Spleen (tissue), 11 donors: ENCODE results near the gene EXOC4. TPM values are rescaled to one million over a fixed set of nuclear protein-coding genes. Genes with fewer than 3 reads are reported as not detected.
"Not testable (repeated sequence)": the region's sequence is repeated elsewhere in the genome, so short reads cannot be mapped to it uniquely, and the experiment has no call there.

Experiments
- DNase-seq: peaks from one replicate; pipeline ENCODE4 v3.0.0-alpha.2; 2020
- H3K27ac ChIP-seq, 8 donors: fragments of 200-600 bp; sonication (generic) in 7 of 8; 1 replicate in 4 of 8; 2 replicates in 4 of 8; pipeline versions ENCODE4 v1.5.0 to v1.8.0; 2016 to 2021; ENCODE audit warnings: inconsistent platforms in 4 of 8, mild to moderate bottlenecking in 4 of 8, moderate library complexity in 1 of 8
- H3K27me3 ChIP-seq, 7 donors: fragments of 200-600 bp; sonication (generic) in 6 of 7; replicated peaks in 1 of 7; 1 replicate in 4 of 7; 2 replicates in 3 of 7; pipeline versions ENCODE4 v1.5.0 to v1.8.0; 2016 to 2021; ENCODE audit warnings: inconsistent platforms in 3 of 7, mild to moderate bottlenecking in 1 of 7
- H3K36me3 ChIP-seq, 6 donors: fragments of 200-600 bp; sonication (generic) in 5 of 6; 1 replicate in 4 of 6; 2 replicates in 2 of 6; pipeline versions ENCODE4 v1.5.0 to v1.8.0; 2016 to 2021; ENCODE audit warnings: inconsistent platforms in 2 of 6
- H3K4me1 ChIP-seq, 6 donors: fragments of 200-600 bp; sonication (generic) in 5 of 6; 1 replicate in 3 of 6; 2 replicates in 3 of 6; pipeline versions ENCODE4 v1.5.0 to v1.8.0; 2016 to 2021; ENCODE audit warnings: inconsistent platforms in 3 of 6
- H3K4me3 ChIP-seq, 8 donors: fragments of 200-600 bp; sonication (generic) in 7 of 8; 1 replicate in 4 of 8; 2 replicates in 4 of 8; pipeline versions ENCODE4 v1.5.0 to v1.8.0; 2016 to 2021; ENCODE audit warnings: inconsistent platforms in 4 of 8, mild to moderate bottlenecking in 4 of 8, moderate library complexity in 2 of 8
- H3K9me3 ChIP-seq, 8 donors: fragments of 200-600 bp; sonication (generic) in 7 of 8; 1 replicate in 4 of 8; 2 replicates in 4 of 8; pipeline versions ENCODE4 v1.5.0 to v1.8.0; 2016 to 2021; ENCODE audit warnings: inconsistent platforms in 4 of 8
- POLR2A ChIP-seq, 3 donors: fragments of 450-650 bp; IDR thresholded peaks; one replicate each; pipeline ENCODE4 v1.5.1; 2017; ENCODE audit warnings: antibody characterized with exemption in 3 of 3, mild to moderate bottlenecking in 1 of 3
- POLR2AphosphoS5 ChIP-seq, 3 donors: sonication (generic); formaldehyde crosslinking; IDR thresholded peaks; one replicate each; pipeline ENCODE4 v1.5.1; 2017; ENCODE audit warnings: antibody characterized with exemption in 3 of 3
- WGBS, 5 donors: extraction: QIAGEN DNeasy Blood & Tissue Kit in 3 of 5; methylation state at CpG; one replicate each; pipeline versions ENCODE4 v1.1.5 to v1.1.7; 2013 to 2018; 5-methylcytosine and 5-hydroxymethylcytosine counted together
- intact Hi-C: fragments of 100-400 bp; cut with DNase I; formaldehyde crosslinking; loops from one replicate; pipeline ENCODE4 v1.15.0; 2023; ENCODE audit warnings: low total_unique reads
- polyA plus RNA-seq, 3 donors: library from polyadenylated mRNA; stranded (reverse); fragments of 200-250 nt; gene quantifications; one replicate each; pipeline ENCODE4 v1.2.1, GENCODE V29; 2013
- total RNA-seq, 7 donors: library from RNA; depleted of rRNA in 3 of 7; stranded (reverse); fragments of >200 nt in 3 of 7; fragmentation: NEBNext Ultra II Directional in 4 of 7; extraction: Animal tissue kit (Norgen Biotek cat#: 25700) in 4 of 7; gene quantifications; one replicate each; pipeline versions ENCODE4 v1.1.0 to v1.2.1, GENCODE V29; 2016 to 2021
- TF ChIP-seq, protein P1 (sequence below), 11 experiments: fragments of 200-600 bp in 7 of 11; fragments of 450-650 bp in 4 of 11; sonication (generic) in 4 of 11; IDR thresholded peaks in 8 of 11; conservative IDR thresholded peaks in 3 of 11; 1 replicate in 7 of 11; 2 replicates in 4 of 11; pipeline versions ENCODE4 v1.4.0 to v1.8.0; 2016 to 2021; ENCODE audit warnings: antibody characterized with exemption in 11 of 11, inconsistent platforms in 4 of 11, mild to moderate bottlenecking in 1 of 11
- donor health status: healthy with polysubstance abuse.
- donor health status: DM: no; HTN: no; CAD: no; lungs with moderate emphysema.
- donor health status: DM: no; HTN: no; CAD: no.
- donor health status: Bipolar disorder and iron deficiency.
- donor health status: healthy.
- donor health status: DM: no; HTN: no; CAD: no.
- donor health status: DM: yes; HTN: yes; CAD: no.

Gene EXOC4
- total and polyA plus RNA-seq, 10 donors, result 14.1 to 138 (median 102) TPM

- H3K9me3 ChIP-seq, result peaks cover 0 to 23% (median 15%) of the 10 kb centered on the region in 8 donors
- TF ChIP-seq, protein P1, sequence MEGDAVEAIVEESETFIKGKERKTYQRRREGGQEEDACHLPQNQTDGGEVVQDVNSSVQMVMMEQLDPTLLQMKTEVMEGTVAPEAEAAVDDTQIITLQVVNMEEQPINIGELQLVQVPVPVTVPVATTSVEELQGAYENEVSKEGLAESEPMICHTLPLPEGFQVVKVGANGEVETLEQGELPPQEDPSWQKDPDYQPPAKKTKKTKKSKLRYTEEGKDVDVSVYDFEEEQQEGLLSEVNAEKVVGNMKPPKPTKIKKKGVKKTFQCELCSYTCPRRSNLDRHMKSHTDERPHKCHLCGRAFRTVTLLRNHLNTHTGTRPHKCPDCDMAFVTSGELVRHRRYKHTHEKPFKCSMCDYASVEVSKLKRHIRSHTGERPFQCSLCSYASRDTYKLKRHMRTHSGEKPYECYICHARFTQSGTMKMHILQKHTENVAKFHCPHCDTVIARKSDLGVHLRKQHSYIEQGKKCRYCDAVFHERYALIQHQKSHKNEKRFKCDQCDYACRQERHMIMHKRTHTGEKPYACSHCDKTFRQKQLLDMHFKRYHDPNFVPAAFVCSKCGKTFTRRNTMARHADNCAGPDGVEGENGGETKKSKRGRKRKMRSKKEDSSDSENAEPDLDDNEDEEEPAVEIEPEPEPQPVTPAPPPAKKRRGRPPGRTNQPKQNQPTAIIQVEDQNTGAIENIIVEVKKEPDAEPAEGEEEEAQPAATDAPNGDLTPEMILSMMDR (IDR thresholded peaks at IDR 0.05 in 8 of 11, conservative IDR thresholded peaks at IDR 0.05 in 3 of 11), result no peak
- TF ChIP-seq POLR2A (IDR thresholded peaks at IDR 0.05) (no peak), POLR2AphosphoS5 (IDR thresholded peaks at IDR 0.05) (no peak)
- no peak overlapping the region for H3K4me3 ChIP-seq
- intact Hi-C loops, result no loop called here
- no peak for DNase-seq
- WGBS, 5 donors, result 97 to 100% (median 100%) methylated on average over 1 of the region's 1 CpG
- peaks cover 0 to 18% (median 6%) of the 10 kb centered on the region in 6 donors for H3K36me3 ChIP-seq
- no peak overlapping the region for H3K27ac ChIP-seq
- H3K4me1 ChIP-seq, result peaks cover 0 to 10% (median 0%) of the 10 kb centered on the region in 6 donors
- no peaks in the 10 kb centered on the region for H3K27me3 ChIP-seq
Observed at GRCh38 chr7:133635541-133635940, 382.7 kb downstream of the EXOC4 start.

DNA sequence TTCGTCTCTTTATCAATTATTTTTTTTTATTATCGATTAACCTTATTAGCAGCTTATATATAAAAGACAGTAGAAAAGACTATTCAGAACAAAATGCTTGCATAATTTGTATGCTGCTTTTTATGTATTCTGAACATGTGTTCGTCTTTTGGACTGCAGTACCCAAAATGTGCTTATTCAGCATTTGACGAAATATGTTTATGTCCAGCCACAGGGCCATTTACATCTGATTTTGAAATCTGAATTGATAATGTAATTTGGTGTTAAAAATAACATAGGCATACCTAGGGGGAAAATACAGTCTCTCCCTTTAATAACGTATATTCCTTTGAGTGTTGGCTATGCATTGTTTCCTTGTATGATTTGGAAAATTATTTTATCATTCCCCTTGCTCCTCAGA lies 386.0 kb downstream of the EXOC4 start:
- Histone ChIP-seq H3K27me3 (no peaks in the 10 kb centered on the region), H3K36me3 (no peaks in the 10 kb centered on the region), H3K4me3 (no peak overlapping the region), H3K27ac (no peak overlapping the region), H3K9me3 (peaks cover 0 to 5% (median 3%) of the 10 kb centered on the region in 8 donors), H3K4me1 (no peaks in the 10 kb centered on the region)
- intact Hi-C loops, result no loop called here
- TF ChIP-seq, protein P1 (IDR thresholded peaks at IDR 0.05 in 8 of 11, conservative IDR thresholded peaks at IDR 0.05 in 3 of 11), result no peak
- no peak for TF ChIP-seq POLR2A (IDR thresholded peaks at IDR 0.05)
- TF ChIP-seq POLR2AphosphoS5 (IDR thresholded peaks at IDR 0.05), result no peak
- no peak for DNase-seq
- WGBS, 5 donors, result 95 to 97% (median 96%) methylated on average over 5 of the region's 5 CpGs

GRCh38 chr7:133641436-133641835 lies 388.6 kb downstream of the EXOC4 start:
- 91 to 98% (median 92%) methylated on average over 2 of the region's 2 CpGs for WGBS, 5 donors
- no peak for DNase-seq
- H3K9me3 ChIP-seq, result peaks cover 0 to 11% (median 8%) of the 10 kb centered on the region in 8 donors
- H3K27me3 ChIP-seq, result no peaks in the 10 kb centered on the region
- TF ChIP-seq, protein P1 (IDR thresholded peaks at IDR 0.05 in 8 of 11, conservative IDR thresholded peaks at IDR 0.05 in 3 of 11), result no peak
- TF ChIP-seq POLR2A (IDR thresholded peaks at IDR 0.05) (no peak), POLR2AphosphoS5 (IDR thresholded peaks at IDR 0.05) (no peak)
- H3K4me3 ChIP-seq, result no peak overlapping the region
- H3K4me1 ChIP-seq, result peaks cover 0 to 11% (median 6%) of the 10 kb centered on the region in 6 donors
- intact Hi-C loops, result no loop called here
- no peaks in the 10 kb centered on the region for H3K36me3 ChIP-seq
- H3K27ac ChIP-seq, result no peak overlapping the region

DNA sequence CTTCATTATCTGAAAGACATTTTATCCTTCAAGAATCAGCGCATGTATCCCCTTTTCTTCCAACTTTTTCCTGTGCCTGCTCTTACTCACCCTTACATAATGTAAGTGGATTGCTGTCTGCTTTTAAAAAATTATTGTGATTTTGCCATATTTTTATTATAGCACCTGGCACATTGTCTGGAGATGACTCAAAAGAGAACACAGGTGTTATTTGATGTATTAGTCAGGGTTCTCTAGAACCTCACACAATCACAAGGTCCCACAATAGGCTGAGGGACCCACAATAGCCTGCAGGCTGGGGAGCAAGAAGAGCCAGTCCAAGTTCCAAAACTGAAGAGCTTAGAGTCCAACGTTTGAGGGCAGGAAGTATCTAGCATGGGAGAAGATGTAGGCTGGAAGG lies 390.0 kb downstream of the EXOC4 start:
- no peaks in the 10 kb centered on the region for H3K36me3 ChIP-seq
- H3K27me3 ChIP-seq, result no peaks in the 10 kb centered on the region
- peaks cover 0 to 11% (median 8%) of the 10 kb centered on the region in 8 donors for H3K9me3 ChIP-seq
- no peak overlapping the region for H3K4me3 ChIP-seq
- TF ChIP-seq POLR2AphosphoS5 (IDR thresholded peaks at IDR 0.05) (no peak), POLR2A (IDR thresholded peaks at IDR 0.05) (no peak)
- TF ChIP-seq, protein P1 (IDR thresholded peaks at IDR 0.05 in 8 of 11, conservative IDR thresholded peaks at IDR 0.05 in 3 of 11), result no peak
- intact Hi-C loops, result no loop called here
- WGBS, 5 donors, result 78 to 94% (median 93%) methylated on average over 2 of the region's 2 CpGs
- no peak overlapping the region for H3K27ac ChIP-seq
- no peak for DNase-seq
- peaks cover 0 to 20% (median 9%) of the 10 kb centered on the region in 6 donors for H3K4me1 ChIP-seq

GRCh38 chr7:133643652-133644051 lies 390.8 kb downstream of the EXOC4 start:
- 74 to 94% (median 86%) methylated on average over 5 of the region's 5 CpGs for WGBS, 5 donors
- not testable (repeated sequence) for DNase-seq

More at GRCh38 chr7:133643652-133644051, 390.8 kb downstream of the EXOC4 start:
- Histone ChIP-seq H3K9me3 (peaks cover 0 to 11% (median 8%) of the 10 kb centered on the region in 8 donors), H3K4me1 (peaks cover 0 to 20% (median 9%) of the 10 kb centered on the region in 6 donors)
- H3K27ac ChIP-seq, H3K36me3 ChIP-seq, intact Hi-C loops, H3K27me3 ChIP-seq, H3K4me3 ChIP-seq: not testable (repeated sequence)
